ENCODE results near the gene ZBTB16. TPM values are rescaled to one million over a fixed set of nuclear protein-coding genes. Genes with fewer than 3 reads are reported as not detected.

Gene ZBTB16
- total RNA-seq, 1 donor from 2014 or later = 0.17 TPM

GRCh38 chr11:114289779-114290178 lies 230.3 kb downstream of the ZBTB16 start:
- DNase-seq (ENCODE audit: low read depth) = no peak
- no peak overlapping the region for H3K4me3 ChIP-seq (ENCODE audit: low read depth, low read length)
- TF ChIP-seq, protein P1, sequence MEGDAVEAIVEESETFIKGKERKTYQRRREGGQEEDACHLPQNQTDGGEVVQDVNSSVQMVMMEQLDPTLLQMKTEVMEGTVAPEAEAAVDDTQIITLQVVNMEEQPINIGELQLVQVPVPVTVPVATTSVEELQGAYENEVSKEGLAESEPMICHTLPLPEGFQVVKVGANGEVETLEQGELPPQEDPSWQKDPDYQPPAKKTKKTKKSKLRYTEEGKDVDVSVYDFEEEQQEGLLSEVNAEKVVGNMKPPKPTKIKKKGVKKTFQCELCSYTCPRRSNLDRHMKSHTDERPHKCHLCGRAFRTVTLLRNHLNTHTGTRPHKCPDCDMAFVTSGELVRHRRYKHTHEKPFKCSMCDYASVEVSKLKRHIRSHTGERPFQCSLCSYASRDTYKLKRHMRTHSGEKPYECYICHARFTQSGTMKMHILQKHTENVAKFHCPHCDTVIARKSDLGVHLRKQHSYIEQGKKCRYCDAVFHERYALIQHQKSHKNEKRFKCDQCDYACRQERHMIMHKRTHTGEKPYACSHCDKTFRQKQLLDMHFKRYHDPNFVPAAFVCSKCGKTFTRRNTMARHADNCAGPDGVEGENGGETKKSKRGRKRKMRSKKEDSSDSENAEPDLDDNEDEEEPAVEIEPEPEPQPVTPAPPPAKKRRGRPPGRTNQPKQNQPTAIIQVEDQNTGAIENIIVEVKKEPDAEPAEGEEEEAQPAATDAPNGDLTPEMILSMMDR (conservative IDR thresholded peaks at IDR 0.05; ENCODE audit: low read depth, low read length) = no peak

DNA sequence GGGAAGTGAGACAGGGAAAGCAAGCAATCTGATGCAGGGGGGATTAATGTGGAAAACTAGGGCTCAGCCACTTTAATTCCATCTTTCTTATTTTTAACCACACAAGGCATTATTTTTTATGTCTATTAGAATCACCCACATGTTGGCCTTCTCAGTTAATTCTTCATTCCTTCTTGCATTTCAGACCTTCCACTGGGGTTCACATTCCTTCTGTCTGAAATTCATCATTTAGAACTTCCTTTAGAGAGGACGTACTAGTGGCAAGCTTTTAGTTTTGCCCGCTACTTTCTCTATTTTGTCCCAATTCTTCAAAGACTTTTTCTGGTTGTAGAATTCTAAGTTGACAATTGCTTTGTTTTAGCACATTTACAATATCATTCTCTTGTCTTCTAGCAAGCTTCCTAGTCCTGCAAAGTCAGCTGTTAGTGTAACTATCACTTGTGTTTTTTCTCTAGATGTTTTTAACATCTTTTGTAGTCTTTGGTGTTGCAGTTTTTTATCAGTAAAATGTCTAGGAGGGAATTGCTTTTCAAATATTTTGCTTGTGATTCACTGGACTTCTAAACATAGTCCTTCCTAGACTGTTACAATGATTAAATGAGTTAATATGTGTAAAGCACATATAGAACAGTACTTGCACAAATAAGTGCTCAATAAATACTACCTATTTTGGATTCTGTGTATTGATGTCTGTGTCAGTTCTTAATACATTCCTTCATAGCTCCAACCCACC lies 231.2 kb downstream of the ZBTB16 start:
- TF ChIP-seq, protein P1 (conservative IDR thresholded peaks at IDR 0.05; ENCODE audit: low read depth, low read length) = no peak
- H3K4me3 ChIP-seq (ENCODE audit: low read depth, low read length) = no peak overlapping the region
- no peak for DNase-seq (ENCODE audit: low read depth)

- TF ChIP-seq, protein P1 (conservative IDR thresholded peaks at IDR 0.05; ENCODE audit: low read depth, low read length) = no peak
- H3K4me3 ChIP-seq (ENCODE audit: low read depth, low read length) = peak overlapping the region; percentile 21
- DNase-seq (ENCODE audit: low read depth) = no peak
These were observed 231.9 kb downstream of the ZBTB16 start for GRCh38 chr11:114291381-114291780.

DNA sequence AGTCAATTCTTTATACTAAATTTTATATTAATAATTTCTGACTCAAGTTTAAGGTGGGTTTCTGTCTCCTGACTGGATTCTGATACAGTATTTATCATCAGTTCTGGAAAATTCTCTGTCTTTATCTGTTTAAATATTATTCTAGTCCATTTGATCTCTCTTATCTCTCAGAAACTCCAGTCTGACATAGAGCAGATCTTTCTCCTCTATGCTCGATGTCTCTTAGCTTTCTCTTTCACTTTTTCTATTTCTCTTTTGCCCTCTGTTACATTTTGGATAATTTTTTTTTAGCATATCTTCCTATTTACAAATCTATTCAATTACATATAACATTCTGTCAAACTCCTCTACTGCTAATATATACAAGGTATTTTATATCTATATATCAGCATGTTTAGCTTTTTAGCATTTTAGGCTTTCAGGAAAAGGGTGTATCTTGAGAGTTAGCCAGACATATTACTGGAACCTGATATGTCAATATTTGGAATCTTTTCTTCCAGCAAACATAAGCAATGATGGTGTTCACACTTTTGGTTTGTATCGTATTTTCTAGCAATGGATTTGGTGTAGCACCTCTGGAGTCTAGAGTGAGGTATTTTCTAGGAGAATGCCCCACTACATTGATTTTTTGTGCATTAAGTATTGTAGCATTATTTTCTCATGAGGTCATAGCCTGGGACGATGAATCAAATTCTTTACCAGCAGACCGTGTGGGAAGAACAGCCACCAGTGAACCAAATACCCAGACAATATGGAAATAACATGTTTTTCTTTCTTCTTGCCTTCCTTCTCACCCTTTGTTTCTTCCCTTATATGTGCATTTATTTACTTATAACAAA lies 232.6 kb downstream of the ZBTB16 start:
- H3K4me3 ChIP-seq (ENCODE audit: low read depth, low read length) = peak overlapping the region; percentile 21
- peak; percentile 90 for DNase-seq (ENCODE audit: low read depth)
- TF ChIP-seq, protein P1 (conservative IDR thresholded peaks at IDR 0.05; ENCODE audit: low read depth, low read length) = no peak

DNA sequence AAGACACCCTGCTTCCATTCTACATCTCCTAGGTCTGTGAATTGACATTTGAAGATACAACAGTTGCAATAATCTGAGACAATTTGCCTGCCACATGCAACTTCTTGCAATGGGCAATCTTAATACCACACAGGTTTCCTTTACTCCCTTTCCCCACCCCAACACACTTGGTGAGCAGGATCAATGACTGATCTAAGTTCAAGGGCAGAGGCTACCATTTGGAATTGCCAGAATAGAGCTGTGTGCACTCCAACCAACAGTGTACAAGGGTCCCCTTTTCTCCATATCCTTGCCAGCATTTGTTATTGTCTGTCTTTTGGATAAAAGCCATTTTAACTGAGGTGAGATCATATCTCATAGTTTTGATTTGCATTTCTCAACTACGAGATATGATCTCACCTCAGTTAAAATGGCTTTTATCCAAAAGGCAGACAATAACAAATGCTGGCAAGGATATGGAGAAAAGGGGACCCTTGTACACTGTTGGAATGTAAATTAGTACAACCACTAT lies 233.7 kb downstream of the ZBTB16 start:
- H3K4me3 ChIP-seq (ENCODE audit: low read depth, low read length) = no peak overlapping the region
- TF ChIP-seq, protein P1 (conservative IDR thresholded peaks at IDR 0.05; ENCODE audit: low read depth, low read length) = no peak
- DNase-seq (ENCODE audit: low read depth) = no peak

GRCh38 chr11:114295676-114296604 lies 236.4 kb downstream of the ZBTB16 start, which contains the start of gene NNMT:
Gene NNMT (plus strand): TSS chr11:114296399. CDS start chr11:114296557, 158 bp downstream.
- peak within 1 kb of the TSS; percentile 94 for H3K4me3 ChIP-seq (ENCODE audit: low read depth, low read length)

More at GRCh38 chr11:114295676-114296604, 236.4 kb downstream of the ZBTB16 start, which contains the start of gene NNMT:
- TF ChIP-seq, protein P1 (conservative IDR thresholded peaks at IDR 0.05; ENCODE audit: low read depth, low read length) = peak; percentile 22
- DNase-seq (ENCODE audit: low read depth) = peak; percentile 92

All from epithelial cell of proximal tubule (primary cell).